Thymus (tissue), 11 donors: ENCODE data around the gene RPL31. TPM values are rescaled to one million over a fixed set of nuclear protein-coding genes. Genes with fewer than 3 reads are reported as not detected.
A peak's percentile ranks its signal among the peaks of the same experiment; 100 is the strongest.

Experiments
- DNase-seq, 9 donors: peaks; one replicate each; pipeline ENCODE4 v3.0.0-alpha.2; 2013; ENCODE audit warnings: low spot score in 9 of 9, low read depth in 6 of 9, missing footprints in 1 of 9
- H3K27ac ChIP-seq, 2 donors: one replicate each; pipeline ENCODE4 v1.5.1; 2013; ENCODE audit warnings: control low read depth in 1 of 2, low read depth in 1 of 2, low read length in 1 of 2, mild to moderate bottlenecking in 1 of 2, moderate library complexity in 1 of 2
- H3K27me3 ChIP-seq, 2 donors: one replicate each; pipeline ENCODE4 v1.5.1; 2013; ENCODE audit warnings: low read length in 1 of 2; ENCODE audit not compliant: control insufficient read depth in 2 of 2, insufficient read depth in 1 of 2
- H3K36me3 ChIP-seq, 2 donors: one replicate each; pipeline ENCODE4 v1.5.1; 2013; ENCODE audit warnings: low read length in 1 of 2, mild to moderate bottlenecking in 1 of 2, moderate library complexity in 1 of 2; ENCODE audit not compliant: control insufficient read depth in 2 of 2, insufficient read depth in 2 of 2
- H3K4me1 ChIP-seq, 2 donors: one replicate each; pipeline ENCODE4 v1.5.1; 2013; ENCODE audit warnings: low read length in 2 of 2; ENCODE audit not compliant: control insufficient read depth in 2 of 2, insufficient read depth in 2 of 2
- H3K4me3 ChIP-seq, 2 donors: one replicate each; pipeline ENCODE4 v1.5.1; 2013; ENCODE audit warnings: low read length in 2 of 2, control low read depth in 1 of 2, mild to moderate bottlenecking in 1 of 2
- H3K9me3 ChIP-seq, 2 donors: one replicate each; pipeline ENCODE4 v1.5.1; 2013; ENCODE audit warnings: low read length in 1 of 2, mild to moderate bottlenecking in 1 of 2; ENCODE audit not compliant: control insufficient read depth in 2 of 2, insufficient read depth in 1 of 2
- WGBS: extraction: QIAGEN DNeasy Blood & Tissue Kit; methylation state at CpG from one replicate; pipeline ENCODE4 v1.1.7; 2013; 5-methylcytosine and 5-hydroxymethylcytosine counted together
- polyA plus RNA-seq: library from polyadenylated mRNA; stranded (reverse); fragments of 200-250 nt; gene quantifications from one replicate; pipeline ENCODE4 v1.2.3, GENCODE V29; 2013
- total RNA-seq: library from RNA; stranded (reverse); fragments of 120-200 nt; gene quantifications from one replicate; pipeline ENCODE4 v1.2.4, GENCODE V29; 2013
- donor health status: healthy.

Gene RPL31
- total and polyA plus RNA-seq, 2 donors = 4,346 to 8,913 TPM

DNA sequence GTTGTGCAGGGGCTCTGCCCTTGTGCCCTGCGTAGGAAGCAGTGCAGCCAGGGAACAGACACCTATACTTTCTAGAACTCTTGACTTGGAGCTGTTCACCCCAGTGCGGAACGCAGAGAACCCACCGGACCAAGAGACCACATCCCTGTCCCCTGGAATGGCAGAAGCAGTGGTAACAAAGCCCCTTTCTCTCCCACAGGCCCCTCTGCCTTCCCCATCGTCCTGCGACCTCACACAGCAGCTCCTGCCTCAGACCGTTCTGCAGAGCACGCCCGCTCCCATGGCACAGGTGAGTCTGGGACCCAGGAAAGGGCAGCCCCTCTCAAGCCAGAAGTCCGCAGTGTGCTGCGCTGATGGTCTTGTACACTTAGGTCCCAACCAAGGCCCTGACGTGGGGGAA lies 24.6 kb upstream of the RPL31 start:
- Histone ChIP-seq H3K4me1 (peaks cover 0 to 21% of the 10 kb centered on the region in 2 donors), H3K27ac (no peak overlapping the region), H3K9me3 (no peaks in the 10 kb centered on the region), H3K36me3 (no peaks in the 10 kb centered on the region), H3K4me3 (no peak overlapping the region), H3K27me3 (peaks cover 0 to 4% of the 10 kb centered on the region in 2 donors)
- no peak for DNase-seq
- 92% methylated on average over 12 of the region's 12 CpGs for WGBS

DNA sequence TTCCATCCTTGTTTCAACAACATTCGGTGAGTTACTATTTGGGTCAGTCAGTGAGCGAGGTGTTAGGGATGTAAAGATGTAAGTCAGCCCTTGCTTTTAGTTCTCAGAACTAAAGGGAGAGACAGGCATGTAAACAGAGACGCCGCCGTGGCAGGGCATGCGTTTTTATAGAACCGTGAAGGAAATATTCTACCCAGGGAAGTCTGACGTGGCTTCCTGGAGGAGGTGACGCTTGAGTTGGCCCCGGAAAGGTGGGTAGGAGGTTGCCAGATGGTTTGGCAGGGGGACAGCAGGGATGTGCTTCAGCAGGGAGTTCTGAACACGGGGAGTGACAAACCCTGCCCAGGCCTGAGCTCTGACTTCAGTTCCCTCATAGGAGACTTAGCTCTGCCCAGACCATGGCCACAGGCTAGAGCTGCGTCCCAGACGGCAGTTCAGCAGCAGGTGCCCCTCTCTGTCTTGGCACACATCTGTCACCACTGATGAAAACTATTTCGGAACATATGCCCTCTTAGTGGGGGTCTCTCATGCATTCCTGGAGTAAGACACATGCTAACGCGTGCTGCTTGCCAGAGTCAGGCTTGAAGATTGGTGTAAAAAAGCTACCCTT lies 23.4 kb upstream of the RPL31 start:
- Histone ChIP-seq H3K27me3 (peaks cover 0 to 4% of the 10 kb centered on the region in 2 donors), H3K9me3 (no peaks in the 10 kb centered on the region), H3K4me3 (no peak overlapping the region), H3K27ac (no peak overlapping the region), H3K4me1 (peaks cover 0 to 27% of the 10 kb centered on the region in 2 donors), H3K36me3 (no peaks in the 10 kb centered on the region)
- DNase-seq = no peak
- WGBS = 84% methylated on average over 16 of the region's 16 CpGs

DNA sequence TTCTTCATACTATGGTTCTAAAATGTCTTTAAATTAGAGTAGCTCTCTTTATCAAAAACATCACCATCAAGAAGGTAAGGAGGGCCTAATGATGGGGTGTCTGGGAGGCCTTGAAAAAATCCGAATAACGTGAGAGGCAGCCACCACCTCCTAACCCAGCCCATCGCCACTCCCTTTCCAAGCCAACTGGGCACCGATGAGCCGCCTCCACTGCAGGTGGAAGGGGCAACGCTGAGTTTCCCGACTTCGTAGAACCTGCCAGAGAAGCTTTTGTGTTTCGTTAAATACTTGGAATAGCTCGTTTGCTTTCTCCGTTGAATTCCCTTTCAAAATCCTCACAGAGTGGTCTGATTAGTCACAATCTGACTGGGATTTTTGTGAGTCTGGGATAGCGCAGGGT lies 22.0 kb upstream of the RPL31 start:
- no peak for DNase-seq
- no peak overlapping the region for H3K4me3 ChIP-seq
- no peaks in the 10 kb centered on the region for H3K36me3 ChIP-seq

DNA sequence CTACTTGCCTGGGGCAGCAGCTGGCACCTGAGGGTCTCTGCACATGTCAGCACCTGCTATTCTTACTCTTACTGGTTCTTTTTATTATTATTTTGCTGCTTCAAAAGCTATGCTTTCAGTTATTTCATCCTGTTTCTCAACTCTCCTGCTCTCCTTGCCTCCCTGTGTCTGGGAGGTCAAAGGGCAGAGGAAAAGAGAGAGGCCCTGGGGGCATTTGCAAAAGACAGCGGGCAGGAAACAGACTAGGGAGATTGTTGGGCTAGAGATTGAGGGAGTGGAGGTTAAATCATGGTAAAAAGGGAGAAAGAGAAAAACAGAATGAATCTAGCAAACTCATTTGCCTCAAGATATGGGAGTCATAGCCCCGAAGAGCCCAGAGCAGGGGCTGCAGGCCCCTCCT lies 21.1 kb upstream of the RPL31 start:
- no peak for DNase-seq
- WGBS = 86% methylated on average over 2 of the region's 2 CpGs
- no peaks in the 10 kb centered on the region for H3K36me3 ChIP-seq
- H3K27ac ChIP-seq = no peak overlapping the region
- no peak overlapping the region for H3K4me3 ChIP-seq
- H3K9me3 ChIP-seq = no peaks in the 10 kb centered on the region
- peaks cover under 1 to 2% of the 10 kb centered on the region in 2 donors for H3K27me3 ChIP-seq
- peaks cover 0 to 30% of the 10 kb centered on the region in 2 donors for H3K4me1 ChIP-seq

More for the DNA sequence above, 22.0 kb upstream of the RPL31 start:
- 93% methylated on average over 12 of the region's 12 CpGs for WGBS
- no peaks in the 10 kb centered on the region for H3K9me3 ChIP-seq
- H3K27me3 ChIP-seq = peaks cover 0 to 2% of the 10 kb centered on the region in 2 donors
- peaks cover 0 to 30% of the 10 kb centered on the region in 2 donors for H3K4me1 ChIP-seq
- no peak overlapping the region for H3K27ac ChIP-seq

DNA sequence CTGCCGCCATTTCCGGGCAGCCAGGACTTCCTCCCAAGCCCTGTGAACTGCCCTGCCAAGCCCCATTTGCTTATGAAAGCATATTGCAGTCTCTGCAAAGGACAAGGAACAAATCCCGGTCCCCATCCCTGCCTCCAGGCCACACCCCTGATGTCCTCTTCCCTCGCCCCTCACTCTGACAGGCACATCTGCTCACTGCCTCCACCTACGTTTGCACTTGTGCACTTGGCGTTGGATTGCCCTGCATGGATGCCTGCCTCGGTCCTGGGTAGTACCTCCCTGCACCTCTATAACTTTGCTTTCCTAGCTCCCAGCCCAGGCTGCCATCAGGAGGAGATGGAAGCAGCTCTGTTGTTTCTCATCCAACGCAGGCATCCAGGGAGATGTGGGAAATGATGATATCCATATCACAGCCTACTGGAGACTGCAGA lies 19.6 kb upstream of the RPL31 start:
- Histone ChIP-seq H3K27ac (no peak overlapping the region), H3K36me3 (no peaks in the 10 kb centered on the region), H3K27me3 (peaks cover 2 to 4% of the 10 kb centered on the region in 2 donors), H3K9me3 (no peaks in the 10 kb centered on the region), H3K4me3 (no peak overlapping the region), H3K4me1 (peaks cover 0 to 17% of the 10 kb centered on the region in 2 donors)
- WGBS = 92% methylated on average over 8 of the region's 8 CpGs
- no peak for DNase-seq

DNA sequence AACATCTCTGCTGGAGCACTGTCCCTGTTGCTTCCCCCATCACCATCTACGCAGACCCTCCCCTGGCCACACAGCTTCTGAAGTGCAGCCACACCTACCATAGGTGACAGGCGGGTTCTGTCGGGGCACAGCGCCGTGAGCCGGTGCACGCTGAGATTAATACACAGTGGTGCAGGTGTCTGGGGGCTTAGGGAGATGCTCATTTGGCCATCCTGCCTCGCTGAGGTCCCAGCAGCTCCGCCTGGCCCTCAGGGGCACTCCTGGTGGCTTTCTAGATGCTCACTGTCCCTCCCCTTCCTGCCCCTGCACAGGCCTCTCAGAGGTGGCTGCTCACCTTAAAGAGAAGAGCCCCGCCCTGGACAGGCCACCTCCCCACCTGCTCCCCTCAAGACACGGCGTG lies 18.9 kb upstream of the RPL31 start:
- WGBS = 95% methylated on average over 12 of the region's 12 CpGs
- Histone ChIP-seq H3K27ac (no peak overlapping the region), H3K4me3 (no peak overlapping the region), H3K9me3 (no peaks in the 10 kb centered on the region), H3K36me3 (peaks cover 0 to 2% of the 10 kb centered on the region in 2 donors), H3K27me3 (peaks cover 2 to 4% of the 10 kb centered on the region in 2 donors), H3K4me1 (peaks cover 0 to 16% of the 10 kb centered on the region in 2 donors)
- no peak for DNase-seq

DNA sequence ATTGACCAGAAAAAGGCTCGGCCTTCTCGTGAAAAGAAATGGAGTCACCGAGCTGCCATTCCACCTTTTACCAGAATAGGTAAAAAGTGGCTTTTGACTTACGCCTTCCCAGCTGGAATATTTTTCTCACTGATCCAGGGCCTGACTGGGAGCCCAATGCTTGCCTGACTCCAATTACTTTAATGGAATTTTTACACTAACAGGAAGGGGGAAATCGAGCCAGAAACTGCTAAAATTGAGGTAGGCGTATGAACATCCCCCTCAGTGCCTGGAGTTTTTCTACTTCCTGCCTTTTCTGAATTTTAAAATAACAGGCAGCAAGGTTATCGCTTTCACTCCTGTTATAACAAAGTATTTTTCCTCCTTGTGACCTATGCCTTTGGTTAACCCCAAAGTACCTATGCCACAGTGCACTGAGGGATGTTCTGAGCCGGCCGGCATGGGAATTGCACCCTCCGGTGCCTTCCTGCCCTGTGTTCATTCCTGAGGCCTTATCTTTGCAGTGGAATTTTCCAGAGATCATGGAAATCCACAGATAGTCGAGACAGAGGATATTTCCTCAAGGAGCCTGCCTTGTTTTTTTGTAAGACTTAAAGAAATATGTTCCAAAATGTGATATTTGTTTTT lies 18.3 kb upstream of the RPL31 start:
- WGBS = 91% methylated on average over 11 of the region's 11 CpGs
- no peak for DNase-seq
- Histone ChIP-seq H3K36me3 (peaks cover 0 to 2% of the 10 kb centered on the region in 2 donors), H3K9me3 (no peaks in the 10 kb centered on the region), H3K27me3 (peaks cover under 1 to 4% of the 10 kb centered on the region in 2 donors), H3K4me1 (peaks cover 0 to 14% of the 10 kb centered on the region in 2 donors), H3K27ac (no peak overlapping the region), H3K4me3 (no peak overlapping the region)

DNA sequence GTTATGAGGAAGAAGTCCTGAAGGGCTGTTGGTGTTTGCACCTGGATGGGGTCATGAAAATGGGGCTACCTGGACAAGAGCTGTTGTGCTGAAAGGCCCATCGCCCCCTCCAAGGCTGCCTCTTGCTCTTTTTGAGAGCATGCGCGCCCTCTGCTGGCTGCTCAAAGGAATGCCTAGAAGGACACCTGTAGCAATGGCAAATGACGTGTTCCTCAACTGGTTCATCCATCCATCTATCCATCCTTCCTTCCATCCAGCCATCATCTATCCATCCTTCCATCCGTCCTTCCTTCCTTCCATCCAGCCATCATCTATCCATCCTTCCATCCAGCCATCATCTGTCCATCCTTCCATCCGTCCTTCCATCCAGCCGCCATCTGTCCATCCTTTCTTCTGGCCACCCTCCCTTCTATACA lies 17.2 kb upstream of the RPL31 start:
- peak; percentile 53 to 86 (median 73) for DNase-seq
- WGBS = 32% methylated on average over 7 of the region's 7 CpGs
- Histone ChIP-seq H3K9me3 (no peaks in the 10 kb centered on the region), H3K27me3 (peaks cover 0 to 4% of the 10 kb centered on the region in 2 donors), H3K36me3 (peaks cover 0 to 2% of the 10 kb centered on the region in 2 donors), H3K27ac (no peak overlapping the region), H3K4me1 (peaks cover 0 to 14% of the 10 kb centered on the region in 2 donors), H3K4me3 (no peak overlapping the region)

DNA sequence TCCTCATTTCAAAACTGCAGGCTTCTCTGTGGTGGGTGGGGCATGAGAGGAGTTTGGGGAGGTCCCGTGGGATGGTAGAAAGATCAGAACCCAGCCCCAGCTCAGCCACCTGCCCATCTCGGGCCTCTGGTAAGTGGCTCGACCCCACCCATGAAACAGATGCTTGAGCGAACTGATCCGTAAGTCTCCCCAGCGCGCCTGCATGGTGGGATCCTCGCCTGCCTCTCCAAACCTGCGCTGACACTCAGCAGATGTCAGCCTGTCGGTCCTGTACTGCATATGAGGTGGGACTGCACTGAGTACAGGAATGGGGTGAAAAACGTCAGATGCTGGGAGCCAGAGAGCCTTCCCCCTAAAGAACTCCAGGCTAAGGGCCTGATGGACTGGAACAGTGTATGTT lies 15.9 kb upstream of the RPL31 start:
- DNase-seq = no peak
- peaks cover 0 to 14% of the 10 kb centered on the region in 2 donors for H3K4me1 ChIP-seq
- peaks cover 0 to 4% of the 10 kb centered on the region in 2 donors for H3K27me3 ChIP-seq
- H3K4me3 ChIP-seq = no peak overlapping the region
- peaks cover 0 to 2% of the 10 kb centered on the region in 2 donors for H3K36me3 ChIP-seq
- WGBS = 90% methylated on average over 11 of the region's 11 CpGs
- H3K9me3 ChIP-seq = no peaks in the 10 kb centered on the region
- H3K27ac ChIP-seq = no peak overlapping the region
